GM12873 (cell line): Measurements from ENCODE around the gene MERTK.

Source experiments
- CTCF ChIP-seq: IDR thresholded peaks from 2 replicates; pipeline ENCODE4 v1.5.1; 2012; ENCODE audit warnings: low read depth, mild to moderate bottlenecking, moderate library complexity, low read length, control low read depth; ENCODE audit not compliant: insufficient read depth; ENCODE audit errors: missing control alignments

Gene MERTK

DNA sequence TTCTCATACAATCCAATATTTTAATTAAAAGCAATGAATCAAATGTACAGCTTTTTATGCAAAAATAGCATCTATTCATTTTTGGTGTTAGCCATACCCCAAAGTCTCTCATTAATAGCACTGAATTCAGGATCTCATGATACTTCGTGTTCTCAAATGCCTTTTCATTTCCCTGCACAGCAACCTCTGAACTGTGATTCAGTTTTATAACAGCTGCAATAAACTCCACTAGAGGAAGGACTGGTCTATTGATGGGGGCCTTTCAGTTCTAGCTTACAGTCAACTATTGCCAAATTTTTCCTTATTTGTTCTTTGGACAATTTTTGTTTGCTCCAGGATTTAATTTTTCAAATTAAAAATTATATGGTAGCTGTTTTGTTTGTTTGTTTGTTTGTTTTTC is 151.9 kb downstream of the MERTK start:
- no peak for TF ChIP-seq CTCF

DNA sequence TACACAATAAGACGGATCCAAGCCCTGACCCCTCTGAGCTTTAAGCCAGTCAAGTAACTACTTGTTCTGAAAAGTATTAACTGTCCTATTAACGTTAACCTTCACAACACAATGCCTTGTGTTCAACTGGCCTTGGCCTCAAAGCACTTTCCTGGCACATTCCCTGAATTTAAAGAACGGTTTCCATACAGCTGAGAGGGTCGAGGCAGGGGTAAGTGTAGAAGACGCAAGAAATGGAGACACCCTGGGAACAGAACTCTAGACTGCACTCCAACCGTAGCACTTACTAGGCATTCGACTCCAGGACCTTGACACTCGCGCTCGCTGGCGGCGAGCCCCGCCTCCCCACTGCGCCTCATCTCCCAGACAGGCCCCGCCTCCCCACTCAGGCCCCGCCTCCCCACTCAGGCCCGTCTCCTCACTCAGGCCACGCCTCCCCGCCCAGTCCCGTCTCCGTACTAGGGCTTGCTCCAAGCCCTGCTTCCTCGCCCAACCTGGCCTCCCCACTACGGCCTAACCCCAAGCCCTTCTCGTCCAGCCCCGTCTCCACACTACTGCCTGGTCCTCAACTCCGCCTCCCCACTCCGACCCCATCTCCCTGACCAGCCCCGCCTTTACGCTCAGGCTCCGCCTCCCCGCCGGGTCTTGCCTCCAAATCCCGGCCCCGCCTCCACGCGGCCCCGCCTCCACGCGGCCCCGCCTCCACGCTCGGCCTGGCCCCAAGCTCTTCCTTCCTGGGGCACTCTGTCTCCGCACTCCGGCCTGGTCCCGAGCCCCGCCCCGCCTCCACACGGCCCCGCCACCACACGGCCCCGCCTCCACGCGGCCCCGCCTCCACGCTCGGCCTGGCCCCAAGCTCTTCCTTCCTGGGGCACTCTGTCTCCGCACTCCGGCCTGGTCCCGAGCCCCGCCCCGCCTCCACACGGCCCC is 155.8 kb downstream of the MERTK start:
- no peak for TF ChIP-seq CTCF

GRCh38 chr2:112054847-112055729 is 156.7 kb downstream of the MERTK start, which contains the start of gene TMEM87B:
Gene TMEM87B, plus strand, starts transcription at chr2:112055269. Its CDS starts 323 bp downstream, at chr2:112055592.
- no peak for TF ChIP-seq CTCF

GRCh38 chr2:112055730-112056625 is 157.6 kb downstream of the MERTK start:
- TF ChIP-seq CTCF: no peak

- no peak for TF ChIP-seq CTCF
Measured at GRCh38 chr2:112056626-112056987, 158.2 kb downstream of the MERTK start.

GRCh38 chr2:112059671-112060070 is 161.3 kb downstream of the MERTK start:
- TF ChIP-seq CTCF: no peak
